Ectodermal cell (in vitro differentiated cells): ENCODE measurements around the gene IFT43. TPM values are rescaled to one million over a fixed set of nuclear protein-coding genes. Genes with fewer than 3 reads are reported as not detected.
A peak's percentile ranks its signal among the peaks of the same experiment; 100 is the strongest.

Experiments
- H3K27ac ChIP-seq: 2 replicates; pipeline ENCODE4 v1.7.0; 2013; ENCODE audit warnings: mild to moderate bottlenecking, low read depth, low read length; ENCODE audit not compliant: insufficient read depth, poor library complexity, severe bottlenecking
- H3K27me3 ChIP-seq: 2 replicates; pipeline ENCODE4 v1.7.0; 2013; ENCODE audit warnings: mild to moderate bottlenecking, low read length; ENCODE audit not compliant: insufficient read depth, control insufficient read depth, poor library complexity, severe bottlenecking
- H3K36me3 ChIP-seq: one replicate; pipeline ENCODE4 v1.7.0; 2013; ENCODE audit warnings: low read length; ENCODE audit not compliant: control insufficient read depth, insufficient read depth
- H3K4me1 ChIP-seq: one replicate; pipeline ENCODE4 v1.7.0; 2013; ENCODE audit warnings: low read length; ENCODE audit not compliant: control insufficient read depth, insufficient read depth
- H3K4me3 ChIP-seq: 2 replicates; pipeline ENCODE4 v1.7.0; 2013; ENCODE audit warnings: low read depth, low read length, control low read depth; ENCODE audit not compliant: insufficient read depth
- H3K9me3 ChIP-seq: 2 replicates; pipeline ENCODE4 v1.7.0; 2013; ENCODE audit warnings: mild to moderate bottlenecking, low read length, moderate library complexity; ENCODE audit not compliant: control insufficient read depth
- WGBS, 2 experiments: methylation state at CpG; one replicate each; pipeline ENCODE4 v1.1.7; 2013; ENCODE audit warnings: missing lambda C conversion rate in 2 of 2; 5-methylcytosine and 5-hydroxymethylcytosine counted together
- polyA plus RNA-seq, 4 experiments: library from polyadenylated mRNA; stranded (reverse); fragments of 50-300 nt; gene quantifications; one replicate each; pipeline ENCODE4 v1.2.3, GENCODE V29; 2013

Gene IFT43
- 37.4 TPM for polyA plus RNA-seq (2013, experiment 1 of 4)
- polyA plus RNA-seq (2013, experiment 2 of 4) = 36.4 TPM
- 40.0 TPM for polyA plus RNA-seq (2013, experiment 3 of 4)
- polyA plus RNA-seq (2013, experiment 4 of 4) = 42.7 TPM

DNA sequence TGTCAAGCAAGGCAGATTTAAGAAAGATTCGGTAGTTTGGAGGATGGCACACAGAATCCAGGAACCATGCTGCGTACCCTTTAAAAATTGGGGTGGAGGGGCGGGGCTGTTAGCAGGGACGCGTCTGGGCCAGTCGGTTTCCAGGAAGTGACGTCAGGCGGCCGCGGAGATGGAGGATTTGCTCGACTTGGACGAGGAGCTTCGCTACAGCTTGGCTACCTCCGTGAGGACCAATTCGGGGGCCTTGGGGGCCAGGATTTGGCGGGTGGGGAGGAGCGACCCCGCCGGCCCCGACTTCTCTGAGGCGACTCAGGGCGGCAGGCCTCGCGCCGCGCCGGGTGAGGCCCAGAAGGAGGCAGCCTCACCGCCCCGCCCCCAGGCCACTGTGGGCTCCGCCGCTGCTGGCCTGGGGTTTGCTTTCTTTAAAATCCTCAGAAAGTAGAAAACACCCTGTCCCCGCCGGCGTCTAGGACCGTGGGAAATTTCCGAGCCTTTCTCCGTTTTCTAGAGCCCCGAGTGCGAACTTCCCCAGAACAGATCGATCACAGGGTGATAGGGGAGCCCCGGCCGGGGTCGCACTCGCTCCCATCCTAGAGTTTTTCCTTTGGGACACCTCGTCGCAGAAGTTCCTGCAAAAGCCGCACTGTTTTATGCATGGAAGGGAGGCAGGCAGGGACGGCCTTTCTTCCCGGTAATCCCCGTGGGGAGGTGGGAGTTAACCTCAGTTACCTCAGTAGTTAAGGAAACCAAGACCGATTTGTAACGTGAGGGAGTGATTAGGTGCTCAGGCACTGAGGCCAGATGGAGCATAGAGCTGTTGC is at the start of gene IFT43:
Gene IFT43 (plus strand): TSS at position 146 of the 821 bp plus-strand sequence. CDS start 24 bp downstream, at position 170.
- peaks cover 3% of the 10 kb centered on the region for H3K36me3 ChIP-seq
- H3K4me3 ChIP-seq = peak within 1 kb of the TSS; percentile 92
- no peaks in the 10 kb centered on the region for H3K9me3 ChIP-seq
- 0 to 1% methylated on average over 52 of the region's 52 CpGs for WGBS, 2 experiments
- peaks cover 15% of the 10 kb centered on the region for H3K4me1 ChIP-seq
- H3K27ac ChIP-seq = no peak within 1 kb of the TSS
- H3K27me3 ChIP-seq = peaks cover 41% of the 10 kb centered on the region

- Histone ChIP-seq H3K27ac (no peak overlapping the region), H3K4me1 (no peaks in the 10 kb centered on the region), H3K4me3 (no peak overlapping the region), H3K27me3 (no peaks in the 10 kb centered on the region), H3K9me3 (no peaks in the 10 kb centered on the region), H3K36me3 (no peaks in the 10 kb centered on the region)
- 100% methylated on average over 1 of the region's 1 CpG; no CpG with 5 or more reads in 1 of the 2 experiments for WGBS, 2 experiments
Measured at GRCh38 chr14:75939200-75939599, 46.4 kb upstream of the IFT43 start.

DNA sequence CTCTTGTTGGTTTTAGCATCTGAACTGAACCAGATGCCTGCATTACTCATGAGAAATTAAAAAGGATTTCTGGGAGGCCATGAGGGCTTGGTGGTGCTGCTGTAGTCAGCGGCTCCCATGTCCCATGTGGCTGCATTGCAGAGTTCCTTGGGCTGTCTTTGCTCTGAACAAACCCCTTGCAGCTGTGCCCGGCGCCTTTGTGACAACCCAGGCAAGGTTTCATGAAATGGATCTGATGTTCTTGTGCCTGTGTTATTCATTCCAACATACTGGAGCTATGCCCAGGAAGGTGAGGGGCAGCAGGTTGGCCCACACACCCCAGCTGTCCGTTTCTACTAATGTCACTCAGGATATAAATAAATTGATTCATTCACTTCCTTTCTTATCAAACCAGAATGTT is 44.5 kb upstream of the IFT43 start:
- Histone ChIP-seq H3K4me3 (no peak overlapping the region), H3K9me3 (no peaks in the 10 kb centered on the region), H3K27ac (no peak overlapping the region), H3K4me1 (no peaks in the 10 kb centered on the region), H3K36me3 (no peaks in the 10 kb centered on the region), H3K27me3 (no peaks in the 10 kb centered on the region)
- 95 to 96% methylated on average over 4 of the region's 4 CpGs for WGBS, 2 experiments

- no peak overlapping the region for H3K27ac ChIP-seq
- H3K36me3 ChIP-seq = no peaks in the 10 kb centered on the region
- WGBS, 2 experiments = 93 to 98% methylated on average over 4 of the region's 4 CpGs
- no peaks in the 10 kb centered on the region for H3K4me1 ChIP-seq
- H3K27me3 ChIP-seq = no peaks in the 10 kb centered on the region
- H3K4me3 ChIP-seq = no peak overlapping the region
- no peaks in the 10 kb centered on the region for H3K9me3 ChIP-seq
Measured at GRCh38 chr14:75944607-75945241, 40.8 kb upstream of the IFT43 start.

DNA sequence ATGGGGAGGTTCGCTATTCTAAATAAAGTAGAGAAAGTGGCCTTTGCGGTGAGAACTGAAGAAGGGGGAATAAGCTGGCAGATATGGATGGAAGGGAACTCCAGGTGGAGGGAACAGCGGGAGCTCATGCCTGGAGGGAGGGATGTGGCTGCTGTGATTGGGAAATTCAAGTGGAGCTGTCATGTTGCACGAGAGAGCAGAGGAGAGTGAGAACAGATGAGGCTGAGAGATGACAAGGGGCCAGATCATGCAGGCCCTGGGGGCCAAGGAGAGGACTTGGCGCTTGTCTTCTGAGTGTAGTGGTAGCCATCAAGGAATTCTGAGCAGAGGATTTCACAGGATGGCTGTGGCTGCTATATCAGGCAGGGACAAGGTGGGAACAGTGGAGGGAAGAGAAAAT is 38.8 kb upstream of the IFT43 start:
- H3K4me1 ChIP-seq = no peaks in the 10 kb centered on the region
- no peaks in the 10 kb centered on the region for H3K36me3 ChIP-seq
- no peak overlapping the region for H3K27ac ChIP-seq
- no peak overlapping the region for H3K4me3 ChIP-seq
- WGBS, 2 experiments = 84 to 85% methylated on average over 5 of the region's 5 CpGs
- no peaks in the 10 kb centered on the region for H3K27me3 ChIP-seq
- H3K9me3 ChIP-seq = no peaks in the 10 kb centered on the region

DNA sequence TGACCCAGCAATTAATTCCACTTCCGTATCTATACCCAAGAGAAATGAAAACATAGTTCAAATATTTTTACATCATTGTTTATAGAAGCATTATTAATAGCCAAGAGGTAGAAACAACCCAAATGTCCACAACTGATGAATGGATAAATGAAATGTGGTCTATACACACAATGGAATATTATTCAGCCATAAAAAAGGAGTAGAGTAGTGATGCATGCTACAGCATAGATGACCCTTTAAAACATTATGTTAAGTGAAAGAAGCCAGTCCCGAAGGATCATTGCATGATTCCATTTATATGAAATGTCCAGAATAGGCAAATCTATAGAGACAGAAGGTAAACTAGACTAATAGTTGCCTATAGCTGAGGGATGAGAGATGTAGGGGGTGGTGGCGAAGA is 33.1 kb upstream of the IFT43 start:
- Histone ChIP-seq H3K27ac (no peak overlapping the region), H3K27me3 (no peaks in the 10 kb centered on the region), H3K4me3 (no peak overlapping the region), H3K4me1 (no peaks in the 10 kb centered on the region), H3K9me3 (no peaks in the 10 kb centered on the region), H3K36me3 (no peaks in the 10 kb centered on the region)
- WGBS, 2 experiments = 97 to 100% methylated on average over 2 to 3 of the region's 3 CpGs

DNA sequence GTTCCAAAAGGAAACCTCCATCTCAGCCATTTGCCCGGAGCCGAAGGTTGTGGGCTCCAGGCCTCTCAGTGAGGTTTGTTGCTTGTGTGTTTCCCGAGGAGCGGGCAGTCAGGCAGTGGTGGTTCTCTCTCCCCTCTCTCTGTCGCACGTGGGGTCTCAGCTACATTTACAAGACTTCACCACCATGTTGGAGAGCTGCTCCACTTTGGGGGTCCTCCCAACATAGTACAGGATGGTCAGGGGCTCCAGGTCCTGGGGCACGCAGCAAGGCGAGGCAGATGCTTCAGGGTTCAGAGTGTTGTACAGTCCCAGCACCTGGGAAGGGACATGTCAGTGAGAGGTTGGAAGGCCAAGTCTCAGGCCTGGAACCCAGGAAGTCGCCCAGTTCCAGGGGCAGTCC is 26.5 kb upstream of the IFT43 start:
- no peaks in the 10 kb centered on the region for H3K36me3 ChIP-seq
- no peaks in the 10 kb centered on the region for H3K9me3 ChIP-seq
- 94 to 95% methylated on average over 9 of the region's 9 CpGs for WGBS, 2 experiments
- H3K4me1 ChIP-seq = no peaks in the 10 kb centered on the region
- H3K27ac ChIP-seq = no peak overlapping the region
- no peak overlapping the region for H3K4me3 ChIP-seq
- H3K27me3 ChIP-seq = no peaks in the 10 kb centered on the region

DNA sequence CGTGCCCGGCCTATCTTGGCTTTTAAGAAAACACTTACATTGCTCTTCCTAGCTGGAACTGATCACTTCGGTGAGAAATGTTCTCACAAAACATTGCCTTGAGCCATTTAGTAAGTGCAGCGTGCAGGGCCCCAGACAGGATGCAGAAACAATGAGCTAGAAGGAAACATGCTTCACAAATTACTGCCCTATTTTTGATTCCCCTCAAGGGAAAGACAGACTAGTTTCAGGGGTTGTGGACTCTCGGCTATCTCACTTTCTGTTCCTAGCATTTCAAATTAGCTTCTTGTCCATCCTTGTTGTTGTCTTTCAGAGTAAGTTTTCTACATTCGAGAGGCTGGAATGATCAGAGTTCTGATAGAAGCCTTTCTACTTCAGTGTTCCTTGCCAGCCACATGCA is 25.3 kb upstream of the IFT43 start:
- H3K4me3 ChIP-seq = no peak overlapping the region
- H3K9me3 ChIP-seq = no peaks in the 10 kb centered on the region
- WGBS, 2 experiments = 94 to 96% methylated on average over 6 of the region's 6 CpGs
- no peaks in the 10 kb centered on the region for H3K27me3 ChIP-seq
- no peaks in the 10 kb centered on the region for H3K4me1 ChIP-seq
- no peaks in the 10 kb centered on the region for H3K36me3 ChIP-seq
- no peak overlapping the region for H3K27ac ChIP-seq

DNA sequence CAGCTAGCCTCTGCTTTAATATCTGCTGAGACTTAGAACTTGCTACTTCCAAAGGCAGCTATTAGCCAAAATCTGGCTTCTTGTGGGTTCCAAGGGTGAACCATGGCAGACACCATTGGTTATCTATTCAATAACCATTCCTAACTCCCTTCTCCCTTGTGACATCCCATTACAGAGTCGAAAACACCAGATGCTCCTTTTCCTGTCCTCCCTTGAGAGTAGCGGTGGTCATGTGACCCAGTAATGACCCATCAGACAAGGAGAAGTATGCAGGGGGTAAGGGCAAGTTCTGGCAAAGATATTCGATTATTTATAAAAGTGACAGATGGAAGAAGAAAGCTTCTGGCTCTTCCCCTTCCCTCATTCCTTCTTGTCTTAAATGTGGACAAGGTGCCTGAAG is 23.9 kb upstream of the IFT43 start:
- no peak overlapping the region for H3K4me3 ChIP-seq
- H3K9me3 ChIP-seq = no peaks in the 10 kb centered on the region
- H3K4me1 ChIP-seq = no peaks in the 10 kb centered on the region
- no peaks in the 10 kb centered on the region for H3K27me3 ChIP-seq
- H3K27ac ChIP-seq = no peak overlapping the region
- 88 to 94% methylated on average over 3 of the region's 3 CpGs for WGBS, 2 experiments
- H3K36me3 ChIP-seq = no peaks in the 10 kb centered on the region

DNA sequence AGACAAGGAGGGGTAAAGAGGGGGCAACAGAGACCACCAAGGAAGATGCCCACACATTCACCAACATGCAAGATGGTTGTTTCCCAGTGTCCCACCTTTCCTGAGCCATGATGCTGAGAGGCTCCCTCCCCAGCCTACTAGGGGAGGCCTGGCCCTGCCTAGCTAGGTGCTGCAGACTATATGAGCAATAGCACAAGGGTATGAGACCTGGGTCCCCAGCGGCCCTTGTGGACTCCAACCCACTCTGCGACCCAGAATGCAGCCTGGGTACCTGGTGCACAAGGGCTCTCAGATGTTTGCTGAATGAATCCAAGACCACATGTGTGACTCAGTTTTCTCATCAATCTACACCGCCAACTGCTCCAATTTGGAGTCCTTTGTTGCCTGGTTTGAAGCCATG is 17.7 kb upstream of the IFT43 start:
- H3K36me3 ChIP-seq = no peaks in the 10 kb centered on the region
- no peaks in the 10 kb centered on the region for H3K4me1 ChIP-seq
- no peaks in the 10 kb centered on the region for H3K27me3 ChIP-seq
- H3K9me3 ChIP-seq = no peaks in the 10 kb centered on the region
- no peak overlapping the region for H3K27ac ChIP-seq
- 97% methylated on average over 3 of the region's 3 CpGs for WGBS, 2 experiments
- H3K4me3 ChIP-seq = no peak overlapping the region
